NCI-H82 (cell line): ENCODE measurements around the gene CDC42SE2.

ENCODE experiments used
- DNase-seq: peaks from one replicate; lab custom pipeline; 2025; lab: John Stamatoyannopoulos, UW

CDC42SE2 gene

DNA sequence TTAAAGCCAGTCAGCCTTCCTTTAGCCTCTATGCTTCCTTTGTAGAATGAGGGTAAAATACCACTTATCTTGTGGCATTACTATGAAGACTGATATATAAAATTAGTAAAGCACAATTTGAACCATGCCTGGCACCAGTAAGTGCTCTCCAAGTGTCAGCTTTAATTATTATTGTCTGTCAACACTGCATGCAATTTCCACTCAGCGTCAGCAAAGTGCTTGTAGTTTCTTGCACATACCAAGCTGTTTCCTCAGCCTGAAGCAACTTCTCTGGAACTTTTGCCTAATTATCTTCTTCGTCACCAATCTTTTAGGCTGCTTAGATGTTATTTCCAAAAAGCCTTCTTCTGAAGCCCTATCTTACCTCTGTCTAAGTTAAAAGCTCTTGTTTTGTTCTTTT is 177.3 kb downstream of the CDC42SE2 start:
- DNase-seq: no peak
